HepG2 (cell line): ENCODE data around the gene STIM1.
"Not testable (repeated sequence)": the region's sequence is repeated elsewhere in the genome, so short reads cannot be mapped to it uniquely, and the experiment has no call there.

Experiments
- CREB1 ChIP-seq, 2 experiments: fragments of 450-650 bp in 1 of 2; IDR thresholded peaks; 2 replicates each; pipeline ENCODE4 v1.6.1; 2016 to 2017; ENCODE audit warnings: control low read depth in 1 of 2, mild to moderate bottlenecking in 1 of 2, missing compliant biosample characterization in 1 of 2, missing genetic modification characterization in 1 of 2
- CTCF ChIP-seq: sonication (generic); formaldehyde crosslinking; IDR thresholded peaks from 2 replicates; pipeline ENCODE4 v1.5.0; 2020; ENCODE audit warnings: mild to moderate bottlenecking, missing genetic modification reagents, moderate library complexity

- TF ChIP-seq CTCF; CREB1 (IDR thresholded peaks at IDR 0.05); CREB1 (CRISPR knock-in tag; IDR thresholded peaks at IDR 0.05): not testable (repeated sequence)
Observed at GRCh38 chr11:3814832-3815231, 40.6 kb upstream of the STIM1 start.
